GM12878 (cell line): ENCODE results near the gene GM2A. TPM values are rescaled to one million over a fixed set of nuclear protein-coding genes. Genes with fewer than 3 reads are reported as not detected.

Experiments
- ATAC-seq: fragments of 200-7000 bp; cut with Tn5 transposase; 3 replicates; pipeline ENCODE4 v1.9.1; 2020; ENCODE audit warnings: mild to moderate bottlenecking, moderate library complexity
- BruUV-seq: library from RNA; stranded (reverse); fragments of 400-500 nt; replicated peaks from 2 replicates; lab custom pipeline; 2021; lab: Mats Ljungman, UMichigan
- CTCF ChIA-PET: fragments of 300-600 bp; sonication (Branson Sonifier 250); formaldehyde crosslinking; extraction: SDS; loops from one replicate; lab custom pipeline; 2021; ENCODE audit warnings: inconsistent platforms; lab: Yijun Ruan, JAX
- POLR2A ChIA-PET: fragments of 350-600 bp; formaldehyde crosslinking; extraction: SDS; loops from one replicate; lab custom pipeline; 2021; ENCODE audit warnings: inconsistent platforms; lab: Charles Lee
- RAD21 ChIA-PET: fragments of 300-600 bp; sonication (Branson Sonifier 250); formaldehyde crosslinking; loops from one replicate; lab custom pipeline; 2023; ENCODE audit warnings: antibody characterized with exemption; ENCODE audit not compliant: unreplicated experiment; lab: Charles Lee
- SMC1A ChIA-PET: fragments of 300-600 bp; sonication (Branson Sonifier 250); formaldehyde crosslinking; loops from one replicate; lab custom pipeline; 2023; ENCODE audit not compliant: unreplicated experiment, uncharacterized antibody; lab: Charles Lee
- DNase-seq: peaks from one replicate; pipeline ENCODE4 v3.0.0-alpha.2; 2011; ENCODE audit warnings: low read depth, low spot score
- FAIRE-seq: peaks from 3 replicates; lab custom pipeline; 2011; peaks lifted over from hg19 to GRCh38; lab: Jason Lieb, UNC
- H2AFZ ChIP-seq: 2 replicates; pipeline ENCODE4 v1.6.0; 2011; ENCODE audit warnings: low read depth, low read length, control low read depth; ENCODE audit not compliant: control insufficient read depth
- H3K27ac ChIP-seq: 2 replicates; pipeline ENCODE4 v1.5.1; 2011; ENCODE audit warnings: control low read depth; ENCODE audit not compliant: control insufficient read depth, insufficient read depth
- H3K27me3 ChIP-seq, 2 experiments: replicated peaks in 1 of 2; 2 replicates each; pipeline versions ENCODE4 v1.6.0 to v1.6.1; 2011; ENCODE audit warnings: low read length in 1 of 2; ENCODE audit not compliant: control insufficient read depth in 2 of 2, insufficient read depth in 2 of 2
- H3K36me3 ChIP-seq, 2 experiments: 2 replicates each; pipeline ENCODE4 v1.5.1; 2011; ENCODE audit warnings: low read length in 1 of 2; ENCODE audit not compliant: control insufficient read depth in 2 of 2, insufficient read depth in 2 of 2
- H3K4me1 ChIP-seq: 2 replicates; pipeline ENCODE4 v1.6.1; 2011; ENCODE audit warnings: mild to moderate bottlenecking, low read length, moderate library complexity, mixed read lengths; ENCODE audit not compliant: control insufficient read depth, insufficient read depth
- H3K4me2 ChIP-seq: 2 replicates; pipeline ENCODE4 v1.6.0; 2011; ENCODE audit warnings: control low read depth; ENCODE audit not compliant: control insufficient read depth, insufficient read depth
- H3K4me3 ChIP-seq: fragments of 200-600 bp; sonication (generic); 2 replicates; pipeline ENCODE4 v1.5.1; 2016
- H3K79me2 ChIP-seq: 2 replicates; pipeline ENCODE4 v1.6.0; 2011; ENCODE audit warnings: low read length; ENCODE audit not compliant: control insufficient read depth, insufficient read depth
- H3K9ac ChIP-seq: 2 replicates; pipeline ENCODE4 v1.8.0; 2011; ENCODE audit warnings: low read length, control low read depth, mixed read lengths; ENCODE audit not compliant: control insufficient read depth, insufficient read depth
- H3K9me3 ChIP-seq: replicated peaks from 3 replicates; pipeline ENCODE4 v1.5.1; 2011; ENCODE audit warnings: mild to moderate bottlenecking, low read length; ENCODE audit not compliant: control insufficient read depth, insufficient read depth
- H4K20me1 ChIP-seq: 2 replicates; pipeline ENCODE4 v1.6.0; 2011; ENCODE audit not compliant: control insufficient read depth, insufficient read depth
- ASH2L ChIP-seq: fragments of 300-600, 200-600 bp; sonication (generic); IDR thresholded peaks from 2 replicates; pipeline ENCODE4 v1.6.1; 2017; ENCODE audit warnings: low read depth, mild to moderate bottlenecking, borderline replicate concordance
- BCL11A ChIP-seq: IDR thresholded peaks from 2 replicates; pipeline ENCODE4 v1.6.1; 2011; ENCODE audit warnings: low read depth, low read length
- E4F1 ChIP-seq: fragments of 450-650 bp; IDR thresholded peaks from 2 replicates; pipeline ENCODE4 v1.6.1; 2018; ENCODE audit warnings: borderline replicate concordance, mild to moderate bottlenecking; ENCODE audit not compliant: partially characterized antibody
- ETV6 ChIP-seq, 2 experiments: fragments of 450-650 bp in 1 of 2; IDR thresholded peaks in 1 of 2; conservative IDR thresholded peaks in 1 of 2; 2 replicates each; pipeline ENCODE4 v1.6.1; 2014; ENCODE audit warnings: antibody characterized with exemption in 1 of 2, borderline replicate concordance in 1 of 2, low read depth in 1 of 2, mild to moderate bottlenecking in 1 of 2, moderate library complexity in 1 of 2
- FOS ChIP-seq: IDR thresholded peaks from 3 replicates; pipeline ENCODE4 v1.6.1; 2011; ENCODE audit warnings: borderline replicate concordance; ENCODE audit not compliant: insufficient read length; ENCODE audit errors: extremely low read depth
- MLLT1 ChIP-seq: fragments of 450-650 bp; IDR thresholded peaks from 2 replicates; pipeline ENCODE4 v1.6.1; 2016; ENCODE audit warnings: mild to moderate bottlenecking
- MYC ChIP-seq: IDR thresholded peaks from 2 replicates; pipeline ENCODE4 v1.6.1; 2011; ENCODE audit warnings: mild to moderate bottlenecking, low read length, moderate library complexity, inconsistent platforms; ENCODE audit not compliant: insufficient read depth, insufficient replicate concordance, insufficient read length, severe bottlenecking
- NKRF ChIP-seq: fragments of 450-650 bp; conservative IDR thresholded peaks from 2 replicates; pipeline ENCODE4 v1.6.1; 2017; ENCODE audit warnings: mild to moderate bottlenecking, moderate library complexity
- RELB ChIP-seq: fragments of 450-650 bp; IDR thresholded peaks from 2 replicates; pipeline ENCODE4 v1.6.1; 2017; ENCODE audit warnings: low read depth, mild to moderate bottlenecking, moderate library complexity
- SIN3A ChIP-seq: IDR thresholded peaks from 2 replicates; pipeline ENCODE4 v1.6.1; 2012; ENCODE audit warnings: low read depth, low read length, improper control_type of control experiment
- SMAD5 ChIP-seq: IDR thresholded peaks from 2 replicates; pipeline ENCODE4 v1.6.1; 2016; ENCODE audit warnings: antibody characterized with exemption, low read depth
- ZNF217 ChIP-seq: fragments of 450-650 bp; IDR thresholded peaks from 2 replicates; pipeline ENCODE4 v1.6.1; 2017; ENCODE audit warnings: antibody characterized with exemption, mild to moderate bottlenecking
- ZNF274 ChIP-seq: IDR thresholded peaks from one replicate; pipeline ENCODE4 v1.8.0; 2011; ENCODE audit not compliant: insufficient read length, insufficient read depth
- WGBS: methylation state at CpG from one replicate; pipeline ENCODE4 v1.1.6; 2016; ENCODE audit warnings: low lambda C conversion rate; ENCODE audit not compliant: insufficient replicate concordance, insufficient coverage; ENCODE audit errors: missing lambda C conversion rate; 5-methylcytosine and 5-hydroxymethylcytosine counted together
- in situ Hi-C: fragments of 300-500 bp; cut with MboI; formaldehyde crosslinking; loops from 9 replicates; pipeline ENCODE4 v1.14.3; 2018; ENCODE audit warnings: mixed read lengths
- intact Hi-C: fragments of 100-400 bp; cut with micrococcal nuclease; formaldehyde crosslinking; loops from one replicate; pipeline ENCODE4 v1.14.2; 2022; ENCODE audit not compliant: unreplicated experiment
- polyA plus RNA-seq, 11 experiments: library from polyadenylated mRNA; depleted of rRNA in 4 of 11; unstranded in 6 of 11; stranded (reverse) in 5 of 11; fragments of >200 nt; fragmentation: Nextera tagmentation in 4 of 11; fragmentation: Illumina TruSeq in 1 of 11; extraction: Ambion mirVana in 4 of 11; extraction: Trizol in 1 of 11; gene quantifications; 1 replicate in 1 of 11; 2 replicates in 10 of 11; pipeline versions ENCODE4 v1.2.1 to v1.2.3, GENCODE V29; 2011 to 2016; ENCODE audit warnings: inconsistent platforms in 2 of 11, missing spikeins in 2 of 11, low read depth in 1 of 11
- total RNA-seq, 4 experiments: library from RNA; depleted of rRNA in 3 of 4; stranded (reverse); fragments of >200 nt in 3 of 4; fragmentation: Illumina TruSeq in 1 of 4; extraction: Trizol in 1 of 4; gene quantifications; 2 replicates each; pipeline versions ENCODE4 v1.2.1 to v1.2.3, GENCODE V29; 2013 to 2021

GM2A gene
- total and polyA plus RNA-seq, 10 of the 15 experiments (the other 5 are each of a cell fraction or from before 2014, with no cell fraction given): 33.6 to 106 (median 68.2) TPM

GRCh38 chr5:151298063-151298855 is 45.3 kb downstream of the GM2A start (continued):
- TF ChIP-seq NKRF (no peak), FOS (no peak), SMAD5 (no peak), ASH2L (no peak)

GRCh38 chr5:151303666-151304065 is 50.7 kb downstream of the GM2A start, which contains the start of gene SLC36A3:
Gene SLC36A3 (minus strand): TSS chr5:151303766. CDS start chr5:151303354, 412 bp downstream.
- Histone ChIP-seq H3K9ac (no peak within 1 kb of the TSS), H3K36me3 (no peaks in the 10 kb centered on the region), H3K4me2 (no peak within 1 kb of the TSS), H3K4me1 (no peaks in the 10 kb centered on the region), H3K27ac (no peak within 1 kb of the TSS), H3K4me3 (no peak within 1 kb of the TSS), H3K9me3 (no peaks in the 10 kb centered on the region), H4K20me1 (no peaks in the 10 kb centered on the region), H2AFZ (no peak within 1 kb of the TSS), H3K79me2 (no peaks in the 10 kb centered on the region), H3K27me3 (peaks cover 0 to 3% of the 10 kb centered on the region in 2 experiments; a peak in 2 of 4 replicates)
- ATAC-seq (no peak), DNase-seq (no peak), FAIRE-seq (no peak)
- RAD21 ChIA-PET: interaction anchor here (1.2 kb wide), 1 partner anchor 12 kb away, joined by 3 read pairs; no protein-coding TSS in a partner anchor
- WGBS: 10% methylated on average over 2 of the region's 2 CpGs
- POLR2A ChIA-PET: no interaction called here
- no TSS peak for BruUV-seq
- CTCF ChIA-PET: interaction anchor here (1.1 to 1.9 kb wide), 2 partner anchors 12 to 301 kb away, joined by 3 to 6 read pairs; no protein-coding TSS in a partner anchor
- in situ Hi-C loops: no loop called here
- intact Hi-C loops: no loop called here
- SMC1A ChIA-PET: interaction anchor here (1.0 kb wide), 1 partner anchor 138 kb away, joined by 4 read pairs; no protein-coding TSS in a partner anchor
- no peak for TF ChIP-seq BCL11A
- no peak for TF ChIP-seq SIN3A
- TF ChIP-seq MYC: no peak
- no peak for TF ChIP-seq ETV6 (conservative IDR thresholded peaks at IDR 0.05 in 1 of 2, IDR thresholded peaks at IDR 0.05 in 1 of 2; ENCODE audit: borderline replicate concordance in 1 of 2, low read depth in 1 of 2)
- no peak for TF ChIP-seq ZNF274
- TF ChIP-seq E4F1: no peak
- TF ChIP-seq RELB: no peak
- no peak for TF ChIP-seq MLLT1
- no peak for TF ChIP-seq ZNF217
